ENCODE results near the gene OBSCN. TPM values are rescaled to one million over a fixed set of nuclear protein-coding genes. Genes with fewer than 3 reads are reported as not detected.

The OBSCN gene
- total and polyA plus RNA-seq, 2 of the 13 experiments (the other 11 are each of a cell fraction or from before 2014, with no cell fraction given): 0.20 TPM

- TF ChIP-seq KDM5A (IDR thresholded peaks at IDR 0.05; ENCODE audit: borderline replicate concordance, low read length) (no peak), TARDBP (CRISPR knock-in tag; IDR thresholded peaks at IDR 0.05) (no peak)
- TF ChIP-seq, protein P1, sequence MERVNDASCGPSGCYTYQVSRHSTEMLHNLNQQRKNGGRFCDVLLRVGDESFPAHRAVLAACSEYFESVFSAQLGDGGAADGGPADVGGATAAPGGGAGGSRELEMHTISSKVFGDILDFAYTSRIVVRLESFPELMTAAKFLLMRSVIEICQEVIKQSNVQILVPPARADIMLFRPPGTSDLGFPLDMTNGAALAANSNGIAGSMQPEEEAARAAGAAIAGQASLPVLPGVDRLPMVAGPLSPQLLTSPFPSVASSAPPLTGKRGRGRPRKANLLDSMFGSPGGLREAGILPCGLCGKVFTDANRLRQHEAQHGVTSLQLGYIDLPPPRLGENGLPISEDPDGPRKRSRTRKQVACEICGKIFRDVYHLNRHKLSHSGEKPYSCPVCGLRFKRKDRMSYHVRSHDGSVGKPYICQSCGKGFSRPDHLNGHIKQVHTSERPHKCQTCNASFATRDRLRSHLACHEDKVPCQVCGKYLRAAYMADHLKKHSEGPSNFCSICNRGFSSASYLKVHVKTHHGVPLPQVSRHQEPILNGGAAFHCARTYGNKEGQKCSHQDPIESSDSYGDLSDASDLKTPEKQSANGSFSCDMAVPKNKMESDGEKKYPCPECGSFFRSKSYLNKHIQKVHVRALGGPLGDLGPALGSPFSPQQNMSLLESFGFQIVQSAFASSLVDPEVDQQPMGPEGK (CRISPR knock-in tag; IDR thresholded peaks at IDR 0.05): no peak
These were observed 192.4 kb downstream of the OBSCN start (continued) for GRCh38 chr1:228400237-228400651.

DNA sequence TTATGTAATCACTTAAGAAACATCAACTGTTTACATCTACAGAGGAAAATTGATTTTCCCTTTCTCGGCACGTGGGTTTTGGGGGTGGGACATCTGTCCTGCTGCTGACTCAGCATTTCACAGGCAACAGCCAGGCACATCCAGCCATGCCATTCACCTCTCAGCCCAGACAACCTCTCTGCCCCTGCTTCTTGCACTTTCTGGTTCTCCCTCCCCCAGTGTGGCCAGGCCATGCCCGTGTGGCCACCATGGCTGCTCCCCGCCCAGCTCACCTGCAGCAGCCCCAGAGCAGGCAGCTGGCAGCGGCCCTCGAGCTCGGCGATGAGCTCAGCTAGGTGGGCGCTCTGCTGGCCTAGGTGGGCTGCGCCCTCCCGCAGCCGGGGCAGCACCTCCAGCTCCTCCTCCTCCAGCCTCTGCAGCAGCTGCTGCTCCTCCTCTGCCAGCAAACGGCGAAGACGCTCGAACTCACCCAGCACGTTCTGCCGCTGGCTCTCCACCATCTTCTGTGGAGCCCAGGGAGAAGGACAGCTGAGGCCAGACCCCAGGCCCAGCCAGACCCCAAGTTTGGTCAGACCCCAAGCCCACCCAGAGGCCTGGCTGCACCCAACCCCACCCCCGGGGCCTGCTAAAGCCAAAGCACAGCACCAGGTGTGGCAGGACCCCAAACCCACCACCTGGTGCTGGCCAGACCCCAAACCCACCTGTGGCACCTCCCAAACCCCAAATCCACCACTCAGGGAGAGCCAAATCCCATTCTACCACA is 193.0 kb downstream of the OBSCN start:
- Histone ChIP-seq H3K4me1 (ENCODE audit: insufficient read depth, low read length) (peaks cover 32% of the 10 kb centered on the region), H3K27ac (ENCODE audit: extremely low read length, insufficient read depth, low read length) (no peak overlapping the region), H3K79me2 (ENCODE audit: insufficient read depth, low read length) (peaks cover 33% of the 10 kb centered on the region), H3K9ac (ENCODE audit: insufficient read depth, low read depth, low read length) (no peak overlapping the region), H2AFZ (ENCODE audit: low read length) (no peak overlapping the region), H3K9me3 (ENCODE audit: low read length) (no peaks in the 10 kb centered on the region), H3K4me2 (ENCODE audit: low read depth, low read length) (no peak overlapping the region), H4K20me1 (ENCODE audit: insufficient read depth, low read length) (peaks cover 31% of the 10 kb centered on the region), H3K27me3 (ENCODE audit: control insufficient read depth in 1 of 2, insufficient read depth in 2 of 2, low read length in 2 of 2) (no peaks in the 10 kb centered on the region; a peak in 1 of 5 replicates), H3K4me3 (replicated peaks in 1 of 3; ENCODE audit: insufficient read depth in 1 of 3, low read depth in 2 of 3, low read length in 3 of 3) (no peak overlapping the region), H3K36me3 (replicated peaks in 1 of 2; ENCODE audit: control insufficient read depth in 1 of 2, insufficient read depth in 2 of 2, low read length in 2 of 2) (peaks cover 20 to 57% of the 10 kb centered on the region in 2 experiments)
- ATAC-seq: no peak
- no peak for FAIRE-seq
- intact Hi-C loops (cut with micrococcal nuclease; ENCODE audit: unreplicated experiment) (no loop called here), in situ Hi-C loops (cut with HindIII; ENCODE audit: extremely low pct_ligation_motif_present, low pct_unique_long_range_greater_than_20kb) (no loop called here)
- TF ChIP-seq SETDB1 (CRISPR knock-in tag; IDR thresholded peaks at IDR 0.05; ENCODE audit: borderline replicate concordance) (no peak), MAFG (CRISPR knock-in tag; IDR thresholded peaks at IDR 0.05) (peak; percentile 80), MAFF (IDR thresholded peaks at IDR 0.05; ENCODE audit: low read depth, low read length) (peak; percentile 100), SAFB2 (CRISPR knock-in tag; IDR thresholded peaks at IDR 0.05; ENCODE audit: borderline replicate concordance, low read depth) (no peak), MAFK (conservative IDR thresholded peaks at IDR 0.05 in 1 of 2, IDR thresholded peaks at IDR 0.05 in 1 of 2; ENCODE audit: low read length in 2 of 2) (peak; percentile 99 to 100), AGO2 (optimal IDR thresholded peaks at IDR 0.05; ENCODE audit: low read depth, low read length) (peak; percentile 36)
- TF ChIP-seq, protein P2, sequence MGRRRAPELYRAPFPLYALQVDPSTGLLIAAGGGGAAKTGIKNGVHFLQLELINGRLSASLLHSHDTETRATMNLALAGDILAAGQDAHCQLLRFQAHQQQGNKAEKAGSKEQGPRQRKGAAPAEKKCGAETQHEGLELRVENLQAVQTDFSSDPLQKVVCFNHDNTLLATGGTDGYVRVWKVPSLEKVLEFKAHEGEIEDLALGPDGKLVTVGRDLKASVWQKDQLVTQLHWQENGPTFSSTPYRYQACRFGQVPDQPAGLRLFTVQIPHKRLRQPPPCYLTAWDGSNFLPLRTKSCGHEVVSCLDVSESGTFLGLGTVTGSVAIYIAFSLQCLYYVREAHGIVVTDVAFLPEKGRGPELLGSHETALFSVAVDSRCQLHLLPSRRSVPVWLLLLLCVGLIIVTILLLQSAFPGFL (CRISPR knock-in tag; IDR thresholded peaks at IDR 0.05): no peak
- no peak for DNase-seq (ENCODE audit: low spot score)
- POLR2A ChIA-PET: no interaction called here
- CTCF ChIA-PET (ENCODE audit: low intra/inter-chr PET ratio, low total read pairs): no interaction called here
- no TSS peak for BruUV-seq (replicated peaks)
- 98% methylated on average over 14 of the region's 19 CpGs for WGBS (ENCODE audit: low lambda C conversion rate)
